ENCODE measurements around the gene ANKS4B. TPM values are rescaled to one million over a fixed set of nuclear protein-coding genes. Genes with fewer than 3 reads are reported as not detected.

ANKS4B gene
- total RNA-seq, 1 donor from 2014 or later: not detected

- Histone ChIP-seq H3K4me3 (ENCODE audit: insufficient read depth, low read depth, low read length) (no peak overlapping the region), H3K9ac (ENCODE audit: low read length) (no peak overlapping the region), H3K27me3 (ENCODE audit: insufficient read depth, low read length) (peaks cover 5% of the 10 kb centered on the region), H3K4me2 (ENCODE audit: low read length) (no peak overlapping the region), H3K36me3 (ENCODE audit: insufficient read depth, low read length) (no peaks in the 10 kb centered on the region), H3K27ac (ENCODE audit: low read depth, low read length) (no peak overlapping the region), H4K20me1 (ENCODE audit: insufficient read depth, low read length) (no peaks in the 10 kb centered on the region), H3K79me2 (ENCODE audit: insufficient read depth, low read length) (no peaks in the 10 kb centered on the region), H3K9me3 (ENCODE audit: insufficient read depth, low read depth, low read length) (peaks cover 4% of the 10 kb centered on the region), H2AFZ (ENCODE audit: low read depth, low read length) (no peak overlapping the region), H3K4me1 (ENCODE audit: insufficient read depth, low read length) (peaks cover 10% of the 10 kb centered on the region)
- no peaks in the 10 kb centered on the region for H3K36me3 Mint-ChIP-seq (ENCODE audit: low read depth, unreplicated experiment)
- peaks cover 14% of the 10 kb centered on the region for H3K4me1 Mint-ChIP-seq (ENCODE audit: low read depth, unreplicated experiment)
- peaks cover 2% of the 10 kb centered on the region for H3K9me3 Mint-ChIP-seq (ENCODE audit: unreplicated experiment)
- FAIRE-seq (no peak), DNase-seq (ENCODE audit: low read depth) (no peak)
- TF ChIP-seq CTCF (IDR thresholded peaks at IDR 0.05; ENCODE audit: insufficient read depth, low read depth, low read length) (no peak), EZH2 (IDR thresholded peaks at IDR 0.05; ENCODE audit: insufficient read depth, low read length) (no peak)
- no peak overlapping the region for H3K27ac Mint-ChIP-seq (ENCODE audit: unreplicated experiment)
- peaks cover 14% of the 10 kb centered on the region for H3K27me3 Mint-ChIP-seq (ENCODE audit: low read depth, unreplicated experiment)
- no peak overlapping the region for H3K4me3 Mint-ChIP-seq (ENCODE audit: unreplicated experiment)
These were observed 43.5 kb upstream of the ANKS4B start for GRCh38 chr16:21190013-21190412.

- H3K9me3 Mint-ChIP-seq (ENCODE audit: unreplicated experiment): peaks cover 2% of the 10 kb centered on the region
- no peak overlapping the region for H2AFZ ChIP-seq (ENCODE audit: low read depth, low read length)
- no peaks in the 10 kb centered on the region for H3K36me3 ChIP-seq (ENCODE audit: insufficient read depth, low read length)
- no peak overlapping the region for H3K27ac Mint-ChIP-seq (ENCODE audit: unreplicated experiment)
- H3K36me3 Mint-ChIP-seq (ENCODE audit: low read depth, unreplicated experiment): no peaks in the 10 kb centered on the region
- peaks cover 14% of the 10 kb centered on the region for H3K4me1 Mint-ChIP-seq (ENCODE audit: low read depth, unreplicated experiment)
- no peak for DNase-seq (ENCODE audit: low read depth)
- peaks cover 10% of the 10 kb centered on the region for H3K4me1 ChIP-seq (ENCODE audit: insufficient read depth, low read length)
- no peak for TF ChIP-seq CTCF (IDR thresholded peaks at IDR 0.05; ENCODE audit: insufficient read depth, low read depth, low read length)
- TF ChIP-seq EZH2 (IDR thresholded peaks at IDR 0.05; ENCODE audit: insufficient read depth, low read length): no peak
- peaks cover 5% of the 10 kb centered on the region for H3K27me3 ChIP-seq (ENCODE audit: insufficient read depth, low read length)
- peaks cover 4% of the 10 kb centered on the region for H3K9me3 ChIP-seq (ENCODE audit: insufficient read depth, low read depth, low read length)
- H3K4me3 Mint-ChIP-seq (ENCODE audit: unreplicated experiment): no peak overlapping the region
- H3K4me3 ChIP-seq (ENCODE audit: insufficient read depth, low read depth, low read length): no peak overlapping the region
- no peak overlapping the region for H3K27ac ChIP-seq (ENCODE audit: low read depth, low read length)
- no peaks in the 10 kb centered on the region for H4K20me1 ChIP-seq (ENCODE audit: insufficient read depth, low read length)
- H3K4me2 ChIP-seq (ENCODE audit: low read length): no peak overlapping the region
- no peaks in the 10 kb centered on the region for H3K79me2 ChIP-seq (ENCODE audit: insufficient read depth, low read length)
- no peak for FAIRE-seq
- H3K9ac ChIP-seq (ENCODE audit: low read length): no peak overlapping the region
- H3K27me3 Mint-ChIP-seq (ENCODE audit: low read depth, unreplicated experiment): peaks cover 16% of the 10 kb centered on the region
These were observed 42.9 kb upstream of the ANKS4B start for GRCh38 chr16:21190599-21190998.

GRCh38 chr16:21192991-21193390, 40.5 kb upstream of the ANKS4B start:
- Mint-ChIP-seq H3K9me3 (ENCODE audit: unreplicated experiment) (peaks cover 2% of the 10 kb centered on the region), H3K36me3 (ENCODE audit: low read depth, unreplicated experiment) (no peaks in the 10 kb centered on the region), H3K4me3 (ENCODE audit: unreplicated experiment) (no peak overlapping the region), H3K27me3 (ENCODE audit: low read depth, unreplicated experiment) (peaks cover 25% of the 10 kb centered on the region), H3K4me1 (ENCODE audit: low read depth, unreplicated experiment) (peaks cover 6% of the 10 kb centered on the region), H3K27ac (ENCODE audit: unreplicated experiment) (no peak overlapping the region)
- peaks cover 7% of the 10 kb centered on the region for H3K4me1 ChIP-seq (ENCODE audit: insufficient read depth, low read length)
- no peak overlapping the region for H2AFZ ChIP-seq (ENCODE audit: low read depth, low read length)
- peaks cover 20% of the 10 kb centered on the region for H3K27me3 ChIP-seq (ENCODE audit: insufficient read depth, low read length)
- no peaks in the 10 kb centered on the region for H3K36me3 ChIP-seq (ENCODE audit: insufficient read depth, low read length)
- no peak overlapping the region for H3K4me2 ChIP-seq (ENCODE audit: low read length)
- no peaks in the 10 kb centered on the region for H3K79me2 ChIP-seq (ENCODE audit: insufficient read depth, low read length)
- no peak for TF ChIP-seq EZH2 (IDR thresholded peaks at IDR 0.05; ENCODE audit: insufficient read depth, low read length)
- no peak for TF ChIP-seq CTCF (IDR thresholded peaks at IDR 0.05; ENCODE audit: insufficient read depth, low read depth, low read length)
- H3K9me3 ChIP-seq (ENCODE audit: insufficient read depth, low read depth, low read length): peaks cover 4% of the 10 kb centered on the region
- FAIRE-seq (no peak), DNase-seq (ENCODE audit: low read depth) (no peak)
- no peaks in the 10 kb centered on the region for H4K20me1 ChIP-seq (ENCODE audit: insufficient read depth, low read length)
- H3K27ac ChIP-seq (ENCODE audit: low read depth, low read length): no peak overlapping the region
- H3K9ac ChIP-seq (ENCODE audit: low read length): no peak overlapping the region
- no peak overlapping the region for H3K4me3 ChIP-seq (ENCODE audit: insufficient read depth, low read depth, low read length)
